HFF-Myc (cell line): ENCODE measurements around the gene IGSF11.

Source experiments
- DNase-seq: peaks from one replicate; pipeline ENCODE4 v3.0.0-alpha.2; 2011; ENCODE audit warnings: low read depth; ENCODE audit errors: extremely low read depth
- H3K4me3 ChIP-seq: replicated peaks from 2 replicates; pipeline ENCODE4 v1.5.1; 2011; ENCODE audit warnings: low read depth, mild to moderate bottlenecking, control low read depth, low read length
- CTCF ChIP-seq: IDR thresholded peaks from 2 replicates; pipeline ENCODE4 v1.5.1; 2012; ENCODE audit warnings: mild to moderate bottlenecking, low read depth, low read length, control low read depth; ENCODE audit errors: missing control alignments

IGSF11 gene

DNA sequence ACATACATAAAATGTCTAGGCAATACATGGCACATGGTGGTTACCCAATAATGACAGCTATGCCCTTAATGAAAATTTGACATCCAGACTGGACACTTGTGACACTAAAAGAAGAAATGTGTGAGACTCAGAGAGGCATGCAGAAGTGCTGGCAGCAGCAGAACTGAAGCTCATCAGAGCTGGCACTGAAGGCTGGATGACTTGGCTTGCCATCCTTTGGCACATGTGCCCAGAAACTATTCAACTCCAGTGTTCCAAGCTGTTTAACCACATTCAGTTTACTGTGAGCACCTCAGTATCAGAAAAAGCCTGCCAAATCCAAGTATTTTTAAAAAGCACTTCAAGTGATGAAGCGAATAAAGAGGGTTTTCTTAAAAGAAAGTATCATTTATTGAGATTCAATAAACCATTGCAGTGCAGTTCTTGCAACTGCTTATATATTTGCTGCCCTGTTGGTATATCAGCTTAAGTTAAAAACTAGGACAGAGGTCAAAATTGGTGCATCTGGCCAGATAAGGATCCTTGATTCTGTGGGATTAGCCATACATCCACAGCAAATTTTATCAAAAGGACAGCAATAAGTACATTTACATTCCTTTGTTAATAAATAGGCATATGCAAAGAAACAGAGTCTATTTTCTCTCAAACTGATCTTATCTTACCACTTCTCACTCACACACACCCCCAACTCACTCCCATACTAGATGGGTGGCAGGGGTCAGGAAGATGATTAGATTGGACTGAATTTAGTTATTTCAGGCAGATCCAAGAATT lies 15.8 kb downstream of the IGSF11 start:
- DNase-seq = no peak
- no peak overlapping the region for H3K4me3 ChIP-seq
- no peak for TF ChIP-seq CTCF

GRCh38 chr3:119015942-119016341 lies 18.7 kb downstream of the IGSF11 start:
- TF ChIP-seq CTCF = no peak
- no peak overlapping the region for H3K4me3 ChIP-seq
- DNase-seq = no peak

DNA sequence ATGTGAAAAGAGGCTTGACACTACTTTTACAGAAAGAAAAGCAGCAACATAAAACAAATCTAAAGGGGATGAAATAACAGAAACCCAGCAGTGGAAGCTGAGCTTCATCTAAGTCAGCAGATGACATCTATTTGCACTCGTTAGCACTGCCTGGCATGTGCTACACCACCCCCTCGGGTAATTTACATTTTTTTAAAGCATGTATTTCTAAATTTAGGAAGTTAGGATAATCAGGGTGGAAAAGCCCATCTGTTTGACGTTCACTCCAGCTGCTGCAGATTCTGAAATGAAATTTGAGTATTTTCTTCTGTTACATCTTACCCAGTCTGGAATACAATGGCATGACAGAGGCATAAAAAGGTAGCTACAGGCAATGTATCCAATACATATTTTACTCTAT lies 20.7 kb downstream of the IGSF11 start:
- no peak for TF ChIP-seq CTCF
- H3K4me3 ChIP-seq = no peak overlapping the region
- no peak for DNase-seq

- TF ChIP-seq CTCF = no peak
- DNase-seq = no peak
Observed at GRCh38 chr3:119011528-119011927, 23.1 kb downstream of the IGSF11 start.

GRCh38 chr3:118997190-118997589 lies 37.5 kb downstream of the IGSF11 start:
- H3K4me3 ChIP-seq = no peak overlapping the region
- TF ChIP-seq CTCF = no peak
- DNase-seq = no peak

More at GRCh38 chr3:119011528-119011927, 23.1 kb downstream of the IGSF11 start:
- H3K4me3 ChIP-seq = no peak overlapping the region

- DNase-seq = no peak
- no peak for TF ChIP-seq CTCF
- no peak overlapping the region for H3K4me3 ChIP-seq
Observed at GRCh38 chr3:118991775-118992174, 42.9 kb downstream of the IGSF11 start.
